ENCODE data around the gene SUMF2. TPM values are rescaled to one million over a fixed set of nuclear protein-coding genes. Genes with fewer than 3 reads are reported as not detected.

The SUMF2 gene
- total and polyA plus RNA-seq, 2 donors (not counting 3 experiments of a cell fraction or from before 2014, with no cell fraction given): 91.3 to 110 TPM

GRCh38 chr7:56087445-56087844 is 23.4 kb downstream of the SUMF2 start:
- Histone ChIP-seq H3K9ac (replicated peaks; ENCODE audit: extremely low read depth, insufficient read depth, low read length) (no peak overlapping the region), H3K4me2 (ENCODE audit: insufficient read depth, low read length) (no peak overlapping the region), H3K79me2 (ENCODE audit: control insufficient read depth, insufficient read depth, low read length) (no peaks in the 10 kb centered on the region), H3K9me1 (replicated peaks; ENCODE audit: control insufficient read depth, extremely low read depth, insufficient read depth, low read length) (no peaks in the 10 kb centered on the region), H3K36me3 (ENCODE audit: control insufficient read depth in 2 of 2, extremely low read depth in 1 of 2, insufficient read depth in 2 of 2, low read length in 2 of 2) (no peaks in the 10 kb centered on the region), H3K4me1 (ENCODE audit: control insufficient read depth, extremely low read depth, insufficient read depth, low read length) (no peaks in the 10 kb centered on the region), H3K4me3 (replicated peaks in 1 of 3; ENCODE audit: insufficient read depth in 1 of 3, low read depth in 1 of 3, low read length in 3 of 3) (no peak overlapping the region), H3K27ac (ENCODE audit: insufficient read depth, low read depth, low read length) (no peak overlapping the region), H4K20me1 (replicated peaks; ENCODE audit: control insufficient read depth, extremely low read depth, insufficient read depth, low read length) (no peaks in the 10 kb centered on the region), H2AFZ (ENCODE audit: low read depth, low read length) (no peak overlapping the region), H3K9me3 (replicated peaks; ENCODE audit: control insufficient read depth, insufficient read depth, low read length) (no peaks in the 10 kb centered on the region), H3K27me3 (ENCODE audit: control insufficient read depth in 2 of 2, insufficient read depth in 2 of 2, low read length in 2 of 2) (no peaks in the 10 kb centered on the region)
- FAIRE-seq: no peak
- no peak for TF ChIP-seq POLR2AphosphoS5 (IDR thresholded peaks at IDR 0.05; ENCODE audit: insufficient read depth, low read depth, low read length)
- no peak for TF ChIP-seq GATA2 (IDR thresholded peaks at IDR 0.05; ENCODE audit: insufficient read depth, insufficient read length, low read depth, low read length)
- TF ChIP-seq POLR2A (IDR thresholded peaks at IDR 0.05; ENCODE audit: low read depth, low read length): no peak
- no peak for TF ChIP-seq EZH2 (IDR thresholded peaks at IDR 0.05; ENCODE audit: borderline replicate concordance, low read depth, low read length, severe bottlenecking)
- no peak for TF ChIP-seq JUN (IDR thresholded peaks at IDR 0.05; ENCODE audit: borderline replicate concordance, insufficient read depth, insufficient read length, low read depth)
- TF ChIP-seq FOS (IDR thresholded peaks at IDR 0.05; ENCODE audit: borderline replicate concordance, insufficient read depth, low read length): no peak
- TF ChIP-seq CTCF (IDR thresholded peaks at IDR 0.05; ENCODE audit: extremely low read depth in 1 of 2, insufficient read depth in 1 of 2, low read depth in 1 of 2, low read length in 2 of 2): no peak
- no peak for TF ChIP-seq MAX (IDR thresholded peaks at IDR 0.05; ENCODE audit: insufficient read depth, insufficient read length)
- no peak for TF ChIP-seq MYC (IDR thresholded peaks at IDR 0.05; ENCODE audit: low read depth, low read length)
- dilution Hi-C loops (cut with MboI; ENCODE audit: extremely low pct_ligation_motif_present, low sequenced_read_pairs): no loop called here
- POLR2A ChIA-PET: no interaction called here
- no peak for DNase-seq (ENCODE audit: low read depth, low spot score)
- intact Hi-C loops (cut with micrococcal nuclease): no loop called here
- no TSS peak for BruUV-seq (replicated peaks)
- CTCF ChIA-PET: interaction anchor here (2.3 kb wide), 1 partner anchor 8 kb away, joined by 7 read pairs; no protein-coding TSS in a partner anchor
